ENCODE measurements around the gene TAF1B. TPM values are rescaled to one million over a fixed set of nuclear protein-coding genes. Genes with fewer than 3 reads are reported as not detected.
"Not testable (repeated sequence)": the region's sequence is repeated elsewhere in the genome, so short reads cannot be mapped to it uniquely, and the experiment has no call there.

Gene TAF1B
- total RNA-seq, 1 experiment from 2014 or later, result 28.4 TPM

- DNase-seq (ENCODE audit: low spot score), result no peak
Measured at GRCh38 chr2:9879455-9880194, 36.4 kb downstream of the TAF1B start.

GRCh38 chr2:9883897-9884296, 40.6 kb downstream of the TAF1B start:
- DNase-seq (ENCODE audit: low spot score), result no peak

- no peak for DNase-seq (ENCODE audit: low spot score)
Measured at GRCh38 chr2:9884436-9884835, 41.2 kb downstream of the TAF1B start.

- no peak for DNase-seq (ENCODE audit: low spot score)
Measured at GRCh38 chr2:9885036-9885684, 41.9 kb downstream of the TAF1B start.

- DNase-seq (ENCODE audit: low spot score), result no peak
Measured at GRCh38 chr2:9887513-9887912, 44.2 kb downstream of the TAF1B start.

GRCh38 chr2:9889812-9890261, 46.6 kb downstream of the TAF1B start:
- DNase-seq (ENCODE audit: low spot score), result no peak

- no peak for DNase-seq (ENCODE audit: low spot score)
Measured at GRCh38 chr2:9892236-9892635, 49.0 kb downstream of the TAF1B start.

GRCh38 chr2:9895669-9896590, 52.7 kb downstream of the TAF1B start:
- DNase-seq (ENCODE audit: low spot score), result no peak

GRCh38 chr2:9897331-9897737, 54.1 kb downstream of the TAF1B start:
- DNase-seq (ENCODE audit: low spot score), result peak; percentile 46

- DNase-seq (ENCODE audit: low spot score), result no peak
Measured at GRCh38 chr2:9897846-9898245, 54.6 kb downstream of the TAF1B start.

GRCh38 chr2:9905413-9905812, 62.1 kb downstream of the TAF1B start:
- DNase-seq (ENCODE audit: low spot score), result no peak

- no peak for DNase-seq (ENCODE audit: low spot score)
Measured at GRCh38 chr2:9907402-9907801, 64.1 kb downstream of the TAF1B start.

- no peak for DNase-seq (ENCODE audit: low spot score)
Measured at GRCh38 chr2:9908639-9909038, 65.4 kb downstream of the TAF1B start.

- no peak for DNase-seq (ENCODE audit: low spot score)
Measured at GRCh38 chr2:9909106-9909505, 65.8 kb downstream of the TAF1B start.

GRCh38 chr2:9910699-9911098, 67.4 kb downstream of the TAF1B start:
- DNase-seq (ENCODE audit: low spot score), result no peak

- no peak for DNase-seq (ENCODE audit: low spot score)
Measured at GRCh38 chr2:9912468-9912867, 69.2 kb downstream of the TAF1B start.

- DNase-seq (ENCODE audit: low spot score), result peak; percentile 70
Measured at GRCh38 chr2:9914384-9915065, 71.3 kb downstream of the TAF1B start.

- no peak for DNase-seq (ENCODE audit: low spot score)
Measured at GRCh38 chr2:9918275-9918674, 75.0 kb downstream of the TAF1B start.

- no peak for DNase-seq (ENCODE audit: low spot score)
Measured at GRCh38 chr2:9919512-9919911, 76.2 kb downstream of the TAF1B start.

- DNase-seq (ENCODE audit: low spot score), result not testable (repeated sequence)
Measured at GRCh38 chr2:9927020-9927419, 83.7 kb downstream of the TAF1B start.

GRCh38 chr2:9937258-9937657, 94.0 kb downstream of the TAF1B start:
- DNase-seq (ENCODE audit: low spot score), result no peak

- DNase-seq (ENCODE audit: low spot score), result no peak
Measured at GRCh38 chr2:9937968-9938367, 94.7 kb downstream of the TAF1B start.
